Measurements from ENCODE around the gene CDC14A. TPM values are rescaled to one million over a fixed set of nuclear protein-coding genes. Genes with fewer than 3 reads are reported as not detected.

Gene CDC14A
- total RNA-seq, 2 donors from 2014 or later = 17.8 to 24.1 TPM

DNA sequence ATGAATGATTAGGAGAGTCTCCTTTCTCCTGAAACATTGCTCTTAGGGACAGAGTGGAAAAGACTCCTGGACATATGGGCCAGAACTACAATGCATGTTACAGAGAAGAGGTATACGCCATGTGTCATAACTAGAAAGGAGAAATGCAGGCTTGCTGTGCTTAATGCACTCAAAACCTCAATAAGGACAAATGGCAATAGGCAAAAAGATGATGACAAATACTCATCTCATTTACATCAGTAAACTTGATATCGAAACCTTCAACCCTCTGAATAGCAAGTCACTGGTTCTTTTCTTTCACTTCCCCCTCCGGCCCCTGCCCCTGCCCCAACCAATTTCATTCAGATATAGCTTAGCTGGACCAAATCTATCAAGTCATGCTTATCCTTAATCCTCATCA, 183.7 kb downstream of the CDC14A start:
- no peak overlapping the region for H3K4me3 Mint-ChIP-seq
- ATAC-seq (replicated peaks in 1 of 2) (peak in 1 of 2 donors; percentile 25), DNase-seq (no peak)
- no peak overlapping the region for H3K27ac Mint-ChIP-seq
- H3K36me3 Mint-ChIP-seq (ENCODE audit: insufficient read depth in 2 of 2) = no peaks in the 10 kb centered on the region
- peaks cover 35% of the 10 kb centered on the region for H3K4me1 Mint-ChIP-seq (ENCODE audit: low read depth)
- H3K9me3 Mint-ChIP-seq = no peaks in the 10 kb centered on the region
- H3K27me3 Mint-ChIP-seq (ENCODE audit: low read depth) = peaks cover 56% of the 10 kb centered on the region

DNA sequence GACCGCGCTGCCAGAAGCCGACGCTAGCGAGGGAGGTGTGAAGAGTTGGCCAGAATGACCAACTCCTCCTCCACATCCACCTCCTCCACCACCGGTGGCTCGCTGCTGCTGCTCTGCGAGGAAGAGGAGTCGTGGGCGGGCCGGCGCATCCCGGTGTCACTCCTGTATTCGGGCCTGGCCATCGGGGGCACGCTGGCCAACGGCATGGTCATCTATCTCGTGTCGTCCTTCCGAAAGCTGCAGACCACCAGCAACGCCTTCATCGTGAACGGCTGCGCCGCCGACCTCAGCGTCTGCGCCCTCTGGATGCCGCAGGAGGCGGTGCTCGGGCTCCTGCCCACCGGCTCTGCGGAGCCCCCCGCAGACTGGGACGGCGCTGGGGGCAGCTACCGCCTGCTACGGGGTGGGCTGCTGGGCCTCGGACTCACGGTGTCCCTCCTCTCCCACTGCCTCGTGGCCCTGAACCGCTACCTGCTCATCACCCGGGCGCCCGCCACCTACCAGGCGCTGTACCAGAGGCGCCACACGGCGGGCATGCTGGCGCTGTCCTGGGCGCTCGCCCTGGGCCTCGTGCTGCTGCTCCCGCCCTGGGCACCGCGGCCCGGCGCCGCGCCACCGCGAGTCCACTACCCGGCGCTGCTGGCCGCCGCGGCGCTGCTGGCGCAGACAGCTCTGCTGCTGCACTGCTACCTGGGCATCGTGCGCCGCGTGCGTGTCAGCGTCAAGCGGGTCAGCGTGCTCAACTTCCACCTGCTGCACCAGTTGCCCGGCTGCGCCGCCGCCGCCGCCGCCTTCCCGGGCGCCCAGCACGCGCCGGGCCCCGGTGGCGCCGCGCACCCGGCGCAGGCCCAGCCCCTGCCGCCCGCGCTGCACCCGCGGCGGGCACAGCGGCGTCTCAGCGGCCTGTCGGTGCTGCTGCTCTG, 186.9 kb downstream of the CDC14A start:
- Mint-ChIP-seq H3K27me3 (ENCODE audit: low read depth) (peaks cover 81% of the 10 kb centered on the region), H3K9me3 (no peaks in the 10 kb centered on the region), H3K36me3 (ENCODE audit: insufficient read depth in 2 of 2) (no peaks in the 10 kb centered on the region), H3K27ac (no peak overlapping the region), H3K4me3 (peak overlapping the region; percentile 77 to 84), H3K4me1 (ENCODE audit: low read depth) (peaks cover 23% of the 10 kb centered on the region)
- ATAC-seq (replicated peaks in 1 of 2) = peak; percentile 72 to 75
- DNase-seq = peak; percentile 44 to 52

DNA sequence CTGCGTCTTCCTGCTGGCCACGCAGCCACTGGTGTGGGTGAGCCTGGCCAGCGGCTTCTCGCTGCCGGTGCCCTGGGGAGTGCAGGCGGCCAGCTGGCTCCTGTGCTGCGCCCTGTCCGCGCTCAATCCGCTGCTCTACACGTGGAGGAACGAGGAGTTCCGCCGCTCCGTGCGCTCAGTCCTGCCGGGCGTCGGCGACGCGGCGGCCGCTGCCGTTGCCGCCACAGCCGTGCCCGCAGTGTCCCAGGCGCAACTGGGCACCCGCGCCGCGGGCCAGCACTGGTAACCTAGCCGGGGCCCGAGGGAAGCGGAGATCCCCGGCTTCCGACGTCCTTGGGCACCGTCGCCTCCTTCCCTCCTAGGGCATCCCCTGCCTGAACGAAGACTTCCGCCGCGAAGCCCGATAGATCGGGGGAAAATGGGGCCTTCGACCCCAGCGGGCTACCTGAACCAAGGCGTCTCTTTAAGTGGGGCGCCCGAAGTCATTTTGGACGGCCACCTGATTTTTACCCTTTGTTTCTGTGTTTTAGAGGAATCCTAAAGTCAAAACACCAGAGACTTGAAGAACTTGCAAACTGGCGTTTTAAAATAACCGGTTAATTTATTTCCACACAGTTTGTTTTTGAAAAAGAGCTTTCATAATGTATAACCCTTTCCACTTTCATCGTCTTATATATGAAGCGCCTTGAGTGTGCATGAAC, 187.7 kb downstream of the CDC14A start:
- no peaks in the 10 kb centered on the region for H3K36me3 Mint-ChIP-seq (ENCODE audit: insufficient read depth in 2 of 2)
- peak overlapping the region; percentile 76 to 84 for H3K4me3 Mint-ChIP-seq
- H3K27me3 Mint-ChIP-seq (ENCODE audit: low read depth) = peaks cover 76% of the 10 kb centered on the region
- peak; percentile 49 to 51 for ATAC-seq (replicated peaks in 1 of 2)
- H3K4me1 Mint-ChIP-seq (ENCODE audit: low read depth) = peaks cover 21% of the 10 kb centered on the region
- no peak overlapping the region for H3K27ac Mint-ChIP-seq
- peak in 1 of 2 donors; percentile 23 for DNase-seq
- H3K9me3 Mint-ChIP-seq = no peaks in the 10 kb centered on the region

DNA sequence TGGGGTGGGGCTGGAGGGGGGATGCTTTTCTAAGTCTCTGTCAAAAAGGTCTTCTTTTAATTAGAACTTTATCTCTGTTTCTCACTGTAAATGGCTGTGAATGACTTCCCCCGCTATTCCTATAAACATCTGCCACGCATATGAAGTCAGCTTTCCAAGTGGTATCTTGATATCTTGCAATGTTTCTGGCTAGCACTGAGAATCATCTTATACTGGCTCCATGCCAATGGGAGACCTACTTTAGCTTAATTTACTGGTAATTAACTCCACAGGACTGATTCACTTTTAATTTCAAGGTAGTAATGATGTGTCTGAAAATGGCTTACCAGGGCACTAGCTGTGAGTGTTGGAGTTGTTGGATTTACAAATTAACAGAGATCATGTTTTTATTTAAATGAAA, 190.0 kb downstream of the CDC14A start:
- peaks cover 6% of the 10 kb centered on the region for H3K4me1 Mint-ChIP-seq (ENCODE audit: low read depth)
- DNase-seq = no peak
- H3K36me3 Mint-ChIP-seq (ENCODE audit: insufficient read depth in 2 of 2) = no peaks in the 10 kb centered on the region
- H3K9me3 Mint-ChIP-seq = no peaks in the 10 kb centered on the region
- no peak overlapping the region for H3K4me3 Mint-ChIP-seq
- no peak for ATAC-seq (replicated peaks in 1 of 2)
- H3K27me3 Mint-ChIP-seq (ENCODE audit: low read depth) = peaks cover 53% of the 10 kb centered on the region
- H3K27ac Mint-ChIP-seq = no peak overlapping the region

DNA sequence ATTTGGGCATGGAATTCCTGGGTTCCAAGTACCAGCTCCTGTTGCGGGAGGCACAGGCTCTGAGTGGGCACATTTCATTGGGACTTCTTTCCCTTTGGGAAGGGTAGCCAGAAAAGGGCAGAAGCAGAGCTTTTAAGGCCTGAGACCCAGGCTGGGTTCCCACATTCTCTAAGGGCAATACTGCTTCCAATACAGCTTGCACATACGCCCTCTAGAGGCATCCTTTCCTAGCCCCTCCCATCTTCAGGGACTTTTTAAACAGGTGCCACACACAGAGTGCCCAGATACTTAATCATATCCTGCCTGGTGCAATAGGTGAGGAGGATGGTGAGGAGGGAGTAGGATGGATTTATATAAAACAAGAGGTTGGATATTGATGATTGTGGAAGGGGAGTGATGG, 191.3 kb downstream of the CDC14A start:
- ATAC-seq (replicated peaks in 1 of 2) (peak; percentile 69 to 73), DNase-seq (peak; percentile 55 to 59)
- Mint-ChIP-seq H3K27me3 (ENCODE audit: low read depth) (peaks cover 39% of the 10 kb centered on the region), H3K36me3 (ENCODE audit: insufficient read depth in 2 of 2) (no peaks in the 10 kb centered on the region), H3K27ac (no peak overlapping the region), H3K9me3 (no peaks in the 10 kb centered on the region), H3K4me1 (ENCODE audit: low read depth) (peaks cover 6% of the 10 kb centered on the region), H3K4me3 (no peak overlapping the region)

DNA sequence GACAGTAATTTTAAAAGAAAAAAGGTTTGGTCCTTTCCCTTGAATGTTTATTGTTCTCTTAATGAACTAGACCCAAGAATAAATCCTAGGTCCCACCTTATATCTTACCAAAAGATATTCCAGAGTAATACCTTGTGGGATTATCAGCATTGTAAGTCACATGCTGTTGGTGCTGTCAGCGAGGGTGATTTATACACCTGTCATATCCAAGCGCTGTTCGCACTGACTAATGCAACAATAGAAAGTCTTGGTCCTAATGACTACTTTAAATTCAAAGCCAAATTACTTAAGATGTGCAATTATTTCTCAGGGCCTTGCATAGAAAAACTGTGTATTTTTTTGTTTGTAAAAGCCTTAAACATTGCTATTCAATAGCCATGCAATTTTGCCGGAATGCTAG, 192.5 kb downstream of the CDC14A start:
- DNase-seq (no peak), ATAC-seq (replicated peaks in 1 of 2) (no peak)
- peaks cover 36% of the 10 kb centered on the region for H3K27me3 Mint-ChIP-seq (ENCODE audit: low read depth)
- H3K36me3 Mint-ChIP-seq (ENCODE audit: insufficient read depth in 2 of 2) = no peaks in the 10 kb centered on the region
- H3K4me1 Mint-ChIP-seq (ENCODE audit: low read depth) = peaks cover 6% of the 10 kb centered on the region
- no peak overlapping the region for H3K27ac Mint-ChIP-seq
- no peak overlapping the region for H3K4me3 Mint-ChIP-seq
- no peaks in the 10 kb centered on the region for H3K9me3 Mint-ChIP-seq

DNA sequence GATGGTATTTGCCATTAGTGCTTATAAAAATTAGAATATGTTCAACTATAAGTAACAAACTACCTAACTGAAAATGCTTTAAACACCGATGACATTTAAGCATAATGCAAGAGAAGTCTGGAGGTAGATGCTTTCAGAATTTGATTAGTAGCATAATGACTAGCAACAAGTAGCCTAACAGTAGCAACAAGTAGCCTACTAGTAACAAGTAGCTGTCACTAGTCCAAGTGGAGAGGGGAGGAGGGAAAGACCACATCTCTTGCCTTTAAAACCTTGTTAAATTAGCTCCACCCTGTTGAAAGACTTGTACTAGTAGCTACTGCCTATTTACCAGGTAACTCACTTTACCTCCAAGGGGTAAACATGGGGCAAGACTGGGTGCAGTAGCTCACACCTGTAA, 193.5 kb downstream of the CDC14A start:
- Mint-ChIP-seq H3K27ac (no peak overlapping the region), H3K27me3 (ENCODE audit: low read depth) (peaks cover 27% of the 10 kb centered on the region), H3K36me3 (ENCODE audit: insufficient read depth in 2 of 2) (peaks cover 0 to 2% of the 10 kb centered on the region in 2 donors), H3K4me1 (ENCODE audit: low read depth) (peaks cover 6% of the 10 kb centered on the region), H3K4me3 (no peak overlapping the region), H3K9me3 (peaks cover 3 to 6% of the 10 kb centered on the region in 2 donors)
- ATAC-seq (replicated peaks in 1 of 2) = no peak
- DNase-seq = no peak

DNA sequence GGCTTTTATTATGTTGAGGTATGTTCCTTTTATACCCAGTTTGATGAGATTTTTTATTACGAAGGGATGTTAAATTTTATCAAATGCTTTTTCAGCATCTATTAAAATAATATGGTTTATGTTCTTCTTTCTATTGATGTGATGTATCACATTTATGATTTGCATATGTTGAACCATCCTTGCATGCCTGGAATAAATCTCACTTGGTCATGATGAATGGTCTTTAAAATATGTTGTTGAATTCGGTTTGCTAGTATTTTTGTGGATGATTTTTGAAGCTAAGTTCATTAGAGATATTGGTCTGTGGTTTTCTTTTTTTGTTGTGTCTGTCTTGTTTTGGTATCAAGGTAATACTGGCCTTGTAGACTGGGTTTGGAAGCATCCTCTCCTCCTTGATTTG, 199.7 kb downstream of the CDC14A start:
- Mint-ChIP-seq H3K36me3 (ENCODE audit: insufficient read depth in 2 of 2) (peaks cover 12 to 22% of the 10 kb centered on the region in 2 donors), H3K27me3 (ENCODE audit: low read depth) (no peaks in the 10 kb centered on the region), H3K4me3 (no peak overlapping the region), H3K4me1 (ENCODE audit: low read depth) (no peaks in the 10 kb centered on the region), H3K27ac (no peak overlapping the region), H3K9me3 (peaks cover 14 to 29% of the 10 kb centered on the region in 2 donors)
- DNase-seq = no peak
- ATAC-seq (replicated peaks in 1 of 2) = no peak

DNA sequence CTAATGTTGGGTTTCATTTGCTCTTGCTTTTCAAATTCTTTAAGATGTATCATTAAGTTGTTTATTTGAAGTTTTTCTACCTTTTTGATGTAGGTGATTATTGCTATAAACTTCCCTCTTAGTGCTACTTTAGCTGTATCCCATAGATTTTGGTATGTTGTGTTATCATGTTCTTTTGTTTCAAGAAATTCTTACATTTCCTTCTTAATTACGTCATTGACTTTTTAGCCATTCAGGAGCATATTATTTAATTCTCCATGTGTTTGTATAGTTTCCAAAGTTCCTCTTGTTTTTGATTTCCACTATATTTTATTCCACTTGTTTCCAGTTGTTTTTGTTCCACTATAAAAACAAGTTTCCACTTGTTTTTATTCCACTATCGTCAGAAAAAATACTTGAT, 200.6 kb downstream of the CDC14A start:
- no peaks in the 10 kb centered on the region for H3K4me1 Mint-ChIP-seq (ENCODE audit: low read depth)
- DNase-seq (no peak), ATAC-seq (replicated peaks in 1 of 2) (no peak)
- H3K9me3 Mint-ChIP-seq = peaks cover 14 to 33% of the 10 kb centered on the region in 2 donors
- peaks cover 13 to 26% of the 10 kb centered on the region in 2 donors for H3K36me3 Mint-ChIP-seq (ENCODE audit: insufficient read depth in 2 of 2)
- no peaks in the 10 kb centered on the region for H3K27me3 Mint-ChIP-seq (ENCODE audit: low read depth)
- H3K4me3 Mint-ChIP-seq = no peak overlapping the region
- H3K27ac Mint-ChIP-seq = no peak overlapping the region

DNA sequence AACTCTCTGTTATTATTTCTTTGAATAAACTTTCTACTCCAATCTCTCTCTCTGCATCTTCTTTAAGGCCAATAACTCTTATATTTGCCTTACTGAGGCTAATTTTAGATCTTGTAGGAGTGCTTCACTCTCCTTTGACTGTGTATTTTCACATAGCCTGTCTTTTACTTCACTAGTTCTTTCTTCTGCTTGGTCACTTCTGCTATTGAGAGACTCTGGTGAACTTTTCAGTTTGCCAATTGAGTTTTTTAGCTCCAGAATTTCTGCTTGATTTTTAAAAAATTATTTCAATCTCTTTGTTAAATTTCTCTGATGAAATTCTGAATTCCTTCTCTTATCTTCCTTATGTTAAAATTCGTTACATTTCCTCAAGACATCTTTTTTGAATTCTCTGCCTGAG, 203.9 kb downstream of the CDC14A start:
- Mint-ChIP-seq H3K4me3 (no peak overlapping the region), H3K9me3 (peaks cover 10 to 27% of the 10 kb centered on the region in 2 donors), H3K27me3 (ENCODE audit: low read depth) (no peaks in the 10 kb centered on the region), H3K4me1 (ENCODE audit: low read depth) (no peaks in the 10 kb centered on the region), H3K36me3 (ENCODE audit: insufficient read depth in 2 of 2) (peaks cover 13 to 23% of the 10 kb centered on the region in 2 donors), H3K27ac (no peak overlapping the region)
- ATAC-seq (replicated peaks in 1 of 2) (no peak), DNase-seq (no peak)

DNA sequence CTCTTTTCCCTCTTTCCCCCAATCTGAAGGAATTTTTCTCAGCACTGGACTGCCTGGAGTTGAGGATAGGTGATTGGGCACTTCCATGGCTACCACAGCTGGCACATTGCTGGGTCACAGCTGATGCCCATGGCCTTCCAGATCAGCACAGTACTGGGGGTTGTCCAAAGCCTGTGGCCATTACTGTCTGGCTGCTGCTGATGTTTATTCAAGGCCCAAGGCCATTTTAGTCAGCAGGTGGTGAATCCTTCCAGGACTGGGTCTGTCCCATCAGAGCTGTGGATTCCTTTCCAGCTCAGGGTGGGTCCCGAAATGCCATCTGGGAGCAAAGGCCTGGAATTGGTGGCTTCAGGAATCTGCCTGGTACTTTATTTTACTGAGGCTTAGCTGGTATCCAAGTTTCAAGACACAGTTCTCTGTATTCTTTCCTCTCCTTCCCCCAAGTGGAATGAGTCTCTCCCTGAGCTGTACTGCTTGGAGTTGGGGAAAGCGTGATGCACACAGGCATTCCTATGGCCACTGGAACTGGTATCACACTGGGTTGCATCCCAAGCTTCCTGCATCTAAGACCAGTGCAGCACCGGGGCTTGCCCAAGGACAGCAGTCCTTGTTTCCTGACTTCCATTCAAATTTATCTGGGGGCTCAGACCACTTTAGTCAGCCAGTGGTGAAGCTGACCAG, 204.8 kb downstream of the CDC14A start:
- Mint-ChIP-seq H3K4me1 (ENCODE audit: low read depth) (no peaks in the 10 kb centered on the region), H3K4me3 (no peak overlapping the region), H3K27ac (no peak overlapping the region), H3K9me3 (peaks cover 10 to 22% of the 10 kb centered on the region in 2 donors), H3K36me3 (ENCODE audit: insufficient read depth in 2 of 2) (peaks cover 12 to 20% of the 10 kb centered on the region in 2 donors), H3K27me3 (ENCODE audit: low read depth) (no peaks in the 10 kb centered on the region)
- no peak for DNase-seq
- ATAC-seq (replicated peaks in 1 of 2) = no peak

DNA sequence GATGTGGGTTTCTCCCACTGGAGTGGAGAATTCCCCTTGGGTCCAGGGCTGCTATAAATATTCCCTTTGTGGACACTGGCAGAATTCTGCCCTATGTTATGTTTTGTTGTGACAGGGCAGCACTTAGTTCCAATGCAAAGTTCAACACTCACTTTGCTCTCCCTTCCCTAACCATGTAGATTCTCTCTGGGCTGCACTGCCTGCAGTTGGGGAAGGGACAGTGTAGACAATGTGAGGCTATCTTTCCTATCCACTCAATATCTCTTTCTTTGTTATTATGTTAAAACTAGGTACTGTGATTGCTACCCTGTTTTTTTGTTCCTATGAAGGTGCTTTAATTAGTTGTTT, 205.3 kb downstream of the CDC14A start:
- Mint-ChIP-seq H3K27ac (no peak overlapping the region), H3K36me3 (ENCODE audit: insufficient read depth in 2 of 2) (peaks cover 8 to 17% of the 10 kb centered on the region in 2 donors), H3K4me3 (no peak overlapping the region), H3K4me1 (ENCODE audit: low read depth) (no peaks in the 10 kb centered on the region), H3K27me3 (ENCODE audit: low read depth) (no peaks in the 10 kb centered on the region), H3K9me3 (peaks cover 10 to 18% of the 10 kb centered on the region in 2 donors)
- ATAC-seq (replicated peaks in 1 of 2) (no peak), DNase-seq (no peak)

DNA sequence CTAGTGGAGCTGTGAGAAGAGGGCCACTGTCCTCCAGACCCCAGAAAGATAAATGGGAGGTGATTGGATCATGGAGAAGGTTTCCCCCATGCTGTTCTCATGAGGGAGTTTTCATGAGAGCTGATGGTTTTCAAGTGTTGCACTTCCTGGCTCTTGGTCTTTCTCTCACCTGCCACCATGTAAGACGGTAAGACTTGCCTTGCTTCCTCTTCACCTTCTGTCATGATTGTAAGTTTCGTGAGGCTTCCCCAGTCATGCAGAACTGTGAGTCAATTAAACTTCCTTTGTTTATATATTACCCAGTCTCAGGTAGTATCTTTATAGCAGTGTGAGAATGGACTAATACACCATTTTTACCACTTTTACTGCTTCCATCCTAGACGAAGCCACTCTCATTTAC, 213.2 kb downstream of the CDC14A start:
- ATAC-seq (replicated peaks in 1 of 2) = no peak
- no peak overlapping the region for H3K27ac Mint-ChIP-seq
- peaks cover 4% of the 10 kb centered on the region for H3K27me3 Mint-ChIP-seq (ENCODE audit: low read depth)
- no peak overlapping the region for H3K4me3 Mint-ChIP-seq
- H3K4me1 Mint-ChIP-seq (ENCODE audit: low read depth) = no peaks in the 10 kb centered on the region
- peaks cover 2 to 3% of the 10 kb centered on the region in 2 donors for H3K9me3 Mint-ChIP-seq
- no peak for DNase-seq
- H3K36me3 Mint-ChIP-seq (ENCODE audit: insufficient read depth in 2 of 2) = peaks cover 2% of the 10 kb centered on the region in 2 donors
